ENCODE results near the gene MN1.

DNA sequence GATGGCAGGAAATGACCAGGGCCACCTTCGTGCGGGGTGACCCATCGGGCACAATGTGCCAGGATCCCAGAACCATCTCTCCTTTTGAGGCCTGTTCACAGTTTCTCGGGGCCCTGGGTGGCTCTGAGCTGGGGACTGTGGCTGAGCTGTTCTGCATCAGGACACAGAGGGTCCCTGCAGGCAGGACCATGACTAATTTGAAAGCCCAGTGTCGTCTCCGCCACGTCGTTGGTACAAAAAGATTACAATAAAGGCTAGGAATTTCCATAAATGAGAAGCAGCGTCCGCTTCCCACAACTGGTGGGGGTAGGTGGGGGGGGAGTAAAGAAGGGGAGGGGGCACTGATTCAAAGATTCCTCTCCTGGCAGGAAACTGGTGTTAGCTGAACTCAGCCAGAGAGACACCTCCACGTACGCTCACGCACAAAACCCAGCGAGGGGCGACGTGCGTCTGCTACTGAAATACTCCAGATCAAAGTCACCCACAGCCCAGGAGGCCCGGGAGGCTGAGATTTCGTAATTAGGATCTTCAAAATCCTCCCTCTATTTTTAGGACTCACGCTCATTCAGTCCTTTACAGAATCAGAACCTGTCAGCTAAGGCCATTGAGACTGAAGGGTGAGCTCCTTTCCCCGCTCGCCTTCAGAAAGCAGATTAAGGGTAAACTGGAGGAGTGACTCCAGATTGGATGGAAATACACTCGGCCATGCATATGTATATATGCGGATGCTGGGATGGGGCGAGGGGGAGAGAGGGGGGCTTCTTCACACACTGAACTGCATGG lies 11.0 kb downstream of the MN1 start:
- TF ChIP-seq POU2F2 (IDR thresholded peaks at IDR 0.05; ENCODE audit: low read depth, low read length) (no peak), POLR2AphosphoS5 (IDR thresholded peaks at IDR 0.05; ENCODE audit: low read depth, low read length) (no peak), POLR2A (IDR thresholded peaks at IDR 0.05; ENCODE audit: low read depth, low read length) (no peak), TAF1 (IDR thresholded peaks at IDR 0.05; ENCODE audit: low read depth, low read length) (no peak)
